A172 (cell line): ENCODE results near the gene TRNP1. TPM values are rescaled to one million over a fixed set of nuclear protein-coding genes. Genes with fewer than 3 reads are reported as not detected.
"Not testable (repeated sequence)": the region's sequence is repeated elsewhere in the genome, so short reads cannot be mapped to it uniquely, and the experiment has no call there.

ENCODE experiments used
- DNase-seq: peaks from one replicate; pipeline ENCODE4 v3.0.0-alpha.2; 2015; ENCODE audit warnings: low spot score
- total RNA-seq: library from RNA; depleted of rRNA; stranded (reverse); fragments of >200 nt; shearing (Covaris generic); gene quantifications from 2 replicates; pipeline ENCODE4 v1.2.3, GENCODE V29; 2014; rRNA removed

Gene TRNP1, protein sequence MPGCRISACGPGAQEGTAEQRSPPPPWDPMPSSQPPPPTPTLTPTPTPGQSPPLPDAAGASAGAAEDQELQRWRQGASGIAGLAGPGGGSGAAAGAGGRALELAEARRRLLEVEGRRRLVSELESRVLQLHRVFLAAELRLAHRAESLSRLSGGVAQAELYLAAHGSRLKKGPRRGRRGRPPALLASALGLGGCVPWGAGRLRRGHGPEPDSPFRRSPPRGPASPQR
- total RNA-seq = 19.3 and 23.9 TPM in 2 replicates

DNA sequence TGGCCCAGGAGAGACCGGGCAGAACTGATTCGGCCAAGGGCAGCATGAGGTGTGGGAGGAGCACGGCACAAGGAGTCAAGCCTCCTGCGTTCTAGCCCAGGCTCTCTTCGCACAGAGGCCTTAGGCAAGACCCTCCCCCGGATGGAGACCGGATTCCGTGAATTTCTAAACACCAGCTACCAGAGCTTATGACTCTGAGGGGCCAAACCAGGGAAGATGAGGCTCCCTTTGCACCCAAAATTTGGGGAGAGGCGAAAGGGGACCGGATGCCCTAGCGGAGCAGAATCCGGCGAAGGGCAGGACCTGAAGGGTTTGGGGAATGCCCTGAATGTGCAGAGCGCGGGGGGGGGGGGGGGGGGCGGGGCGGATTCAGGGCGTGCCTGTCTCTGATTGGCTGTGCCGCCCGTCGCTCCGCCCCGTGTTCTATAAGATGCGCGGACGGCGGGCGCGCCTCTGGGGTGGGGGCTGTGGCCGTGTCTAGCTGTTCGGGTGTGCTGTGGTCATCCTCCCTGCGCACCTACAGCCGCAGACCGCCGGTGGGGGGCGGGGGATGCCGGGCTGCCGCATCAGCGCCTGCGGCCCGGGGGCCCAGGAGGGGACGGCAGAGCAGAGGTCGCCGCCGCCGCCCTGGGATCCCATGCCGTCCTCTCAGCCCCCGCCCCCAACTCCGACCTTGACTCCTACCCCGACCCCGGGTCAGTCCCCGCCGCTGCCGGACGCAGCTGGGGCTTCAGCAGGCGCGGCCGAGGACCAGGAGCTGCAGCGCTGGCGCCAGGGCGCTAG lies at the start of gene TRNP1:
Gene TRNP1, plus strand, starts transcription at position 456 of the 783 bp plus-strand sequence. Its CDS starts 95 bp downstream, at position 551.
- DNase-seq = peak; percentile 66

- DNase-seq = no peak
Measured at GRCh38 chr1:26945138-26945537, 48.4 kb upstream of the TRNP1 start.

DNA sequence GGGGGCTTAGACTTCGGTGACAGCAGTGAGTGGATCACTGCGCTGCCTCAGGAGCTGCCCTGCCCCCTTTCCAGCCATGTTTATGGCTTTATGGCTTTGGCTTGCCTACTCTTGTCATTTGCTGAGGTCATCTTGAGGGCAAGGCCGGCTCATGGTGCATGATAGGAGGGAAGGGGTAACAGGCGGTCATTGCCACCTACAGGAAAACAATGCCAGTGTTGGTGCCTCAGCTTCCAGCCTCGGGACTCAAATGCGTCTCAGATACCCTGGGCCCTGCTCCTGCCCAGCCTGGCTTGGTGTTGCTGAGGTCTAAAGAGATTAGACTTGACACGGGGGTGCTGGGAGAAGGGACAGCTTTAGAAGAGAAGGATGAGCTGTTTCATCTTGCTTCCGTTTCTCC lies 47.8 kb upstream of the TRNP1 start:
- no peak for DNase-seq

DNA sequence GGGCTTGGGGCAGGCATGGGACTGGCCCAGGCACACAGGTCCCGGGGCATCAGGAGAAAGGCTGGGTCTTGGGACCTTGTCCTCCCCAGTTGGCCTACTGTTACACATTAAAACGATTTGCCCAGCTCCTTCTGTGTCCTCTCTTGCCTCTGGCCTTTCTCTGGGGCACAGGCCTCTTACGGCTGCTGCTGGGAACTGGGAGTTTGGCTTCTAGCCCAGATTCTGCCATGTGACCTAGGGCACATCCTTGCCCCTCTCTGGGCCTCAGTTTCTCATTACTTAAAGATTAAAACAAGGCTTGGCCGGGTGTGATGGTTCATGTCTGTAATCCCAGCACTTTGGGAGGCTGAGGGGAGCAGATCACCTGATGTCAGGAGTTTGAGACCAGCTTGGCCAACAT lies 47.2 kb upstream of the TRNP1 start:
- DNase-seq = no peak

GRCh38 chr1:26948725-26949057 lies 44.8 kb upstream of the TRNP1 start:
- not testable (repeated sequence) for DNase-seq

- DNase-seq = no peak
Measured at GRCh38 chr1:26949266-26949925, 44.1 kb upstream of the TRNP1 start.

DNA sequence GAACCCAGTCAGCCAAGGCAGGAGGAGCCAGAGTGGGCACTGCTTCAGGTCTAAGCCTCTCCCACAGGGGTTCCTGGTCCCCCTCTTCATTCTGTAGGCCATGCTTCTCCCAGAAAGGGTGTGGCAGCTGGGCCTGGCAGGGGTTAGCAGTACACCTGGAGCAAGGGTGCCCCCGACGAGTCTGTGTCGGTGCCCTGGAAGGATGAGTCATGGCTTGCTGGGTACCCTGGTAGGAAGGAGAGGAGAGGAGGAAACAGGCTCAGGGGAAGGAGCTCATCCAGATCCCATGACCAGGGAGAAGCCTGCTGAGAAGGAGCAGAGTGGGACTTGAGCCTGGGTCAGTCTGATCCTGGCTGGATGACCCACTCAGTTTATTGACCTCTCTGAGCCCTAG lies 43.6 kb upstream of the TRNP1 start:
- peak; percentile 33 for DNase-seq

GRCh38 chr1:26950602-26951001 lies 42.9 kb upstream of the TRNP1 start:
- no peak for DNase-seq

DNA sequence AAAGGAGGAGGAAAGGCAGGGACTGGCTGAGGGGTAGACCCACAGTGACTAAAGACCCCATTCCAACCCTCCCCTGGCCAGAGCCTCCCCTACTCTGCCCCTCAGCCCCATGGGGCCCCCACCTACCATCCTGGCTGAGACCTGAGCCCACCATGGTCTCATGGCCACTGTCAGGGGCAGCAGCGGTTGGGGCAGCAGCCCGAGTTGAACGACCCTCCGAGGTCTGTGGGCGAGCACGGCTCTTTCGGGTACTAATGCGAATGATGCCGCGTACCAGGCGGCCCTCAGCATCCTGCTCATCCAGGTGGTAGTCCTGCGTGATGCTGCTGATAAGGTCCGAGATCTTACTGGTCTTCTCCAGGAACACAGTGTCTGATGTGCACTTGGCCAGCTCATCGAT lies 42.3 kb upstream of the TRNP1 start:
- no peak for DNase-seq

DNA sequence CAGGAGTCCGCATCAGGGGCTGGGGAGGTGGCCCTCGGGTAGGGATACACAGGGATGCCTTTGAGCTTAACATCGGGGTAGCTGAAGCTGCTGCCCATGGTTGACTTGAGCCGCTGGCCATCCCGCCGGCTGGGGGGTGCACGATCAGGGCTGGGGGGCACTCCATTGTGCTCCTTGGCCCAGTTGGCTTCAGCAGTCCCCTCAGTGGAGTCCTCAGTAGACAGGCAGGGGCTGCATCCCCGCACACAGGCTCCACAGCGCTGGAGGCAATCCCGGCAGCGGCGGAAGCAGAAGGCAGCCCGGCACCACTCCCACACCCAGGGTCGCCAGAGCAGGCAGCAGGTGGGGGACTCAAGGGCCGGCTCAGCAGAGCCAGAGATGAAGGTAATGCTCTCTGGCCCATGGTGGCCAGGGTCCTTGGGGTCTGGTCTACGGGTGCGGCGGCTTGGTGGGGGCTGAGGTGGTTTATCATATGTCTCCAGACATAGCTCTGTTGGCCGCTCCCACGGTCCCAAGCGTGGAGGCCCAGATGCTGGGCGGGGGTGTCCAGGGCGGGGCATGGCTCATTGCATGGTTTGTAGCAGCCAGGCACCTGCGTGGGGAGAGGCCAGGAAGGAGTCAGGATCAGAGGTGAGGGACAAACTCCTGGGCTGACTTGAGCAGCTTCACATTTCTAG lies 41.5 kb upstream of the TRNP1 start:
- DNase-seq = no peak

- DNase-seq = no peak
Measured at GRCh38 chr1:26953374-26953773, 40.1 kb upstream of the TRNP1 start.

DNA sequence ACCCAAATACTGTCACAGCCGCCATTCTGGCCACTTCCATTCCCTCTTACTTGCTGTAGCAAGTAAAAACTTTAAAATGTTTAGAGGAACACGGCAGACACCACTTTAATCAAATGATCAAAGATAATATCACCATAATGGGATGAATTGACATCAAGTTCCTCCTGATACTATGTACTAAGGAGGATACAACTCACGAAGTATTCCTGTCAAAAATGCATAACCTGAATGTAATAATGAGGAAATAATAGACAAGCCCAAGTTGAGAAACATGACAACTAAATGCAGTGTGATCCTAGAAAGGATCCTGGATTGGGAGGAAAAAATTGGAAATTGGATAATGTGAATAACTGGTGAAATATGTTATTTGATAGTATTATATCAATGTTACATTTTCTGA lies 37.2 kb upstream of the TRNP1 start:
- no peak for DNase-seq

- no peak for DNase-seq
Measured at GRCh38 chr1:26957306-26957705, 36.2 kb upstream of the TRNP1 start.

GRCh38 chr1:26959270-26959669 lies 34.2 kb upstream of the TRNP1 start:
- DNase-seq = no peak

DNA sequence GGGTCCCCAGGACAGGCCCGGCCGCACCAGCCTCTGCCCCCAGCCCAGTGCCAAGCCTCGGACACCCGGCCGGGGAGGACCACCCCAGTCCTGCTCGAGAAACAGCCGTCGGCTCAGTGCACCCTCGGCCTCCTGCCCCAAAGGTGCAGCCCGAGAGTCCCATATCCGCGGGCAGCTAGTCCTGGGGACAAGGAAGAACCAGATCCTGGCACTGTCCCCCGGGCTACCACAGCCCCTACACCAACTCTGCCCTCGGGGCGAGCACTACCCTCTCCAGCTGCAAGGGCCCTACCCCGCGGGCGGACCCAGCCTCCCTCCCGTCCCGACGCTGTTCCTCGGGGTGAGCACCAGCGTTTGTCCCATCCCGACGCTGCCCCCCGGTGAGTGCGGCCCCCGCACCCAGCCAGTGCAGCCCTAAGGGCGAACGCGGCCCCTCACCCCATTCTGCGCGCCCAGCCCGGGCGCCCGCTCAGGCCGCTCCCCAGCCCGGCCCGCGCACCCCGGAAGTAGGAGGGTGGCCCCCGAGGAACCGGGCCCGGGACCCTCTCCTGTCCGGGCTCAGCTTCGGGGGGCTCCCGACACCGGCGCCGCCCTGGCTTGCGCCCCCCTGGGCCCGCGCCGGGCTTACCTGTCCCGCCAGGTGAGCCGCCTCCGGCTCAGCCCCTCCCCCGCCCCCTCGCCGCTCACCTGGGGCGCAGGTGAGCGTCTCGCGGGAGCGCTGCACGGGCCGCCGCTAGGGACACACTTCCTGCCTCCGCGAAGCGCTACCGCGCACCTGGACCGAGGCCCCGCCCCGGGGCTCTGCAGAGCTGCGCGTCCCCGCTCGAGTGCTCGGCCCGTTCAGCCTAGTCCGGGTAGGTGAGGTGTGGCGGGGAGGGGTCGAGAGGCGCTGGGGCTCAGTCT lies 33.5 kb upstream of the TRNP1 start, which contains the start of gene KDF1:
Gene KDF1, minus strand, starts transcription at position 747 of the 903 bp plus-strand sequence. CDS start 8,088 bp downstream, outside the sequence.
- DNase-seq = no peak

GRCh38 chr1:26960625-26960966 lies 32.9 kb upstream of the TRNP1 start:
- DNase-seq = no peak

- peak; percentile 40 for DNase-seq
Measured at GRCh38 chr1:26961826-26962225, 31.7 kb upstream of the TRNP1 start.

DNA sequence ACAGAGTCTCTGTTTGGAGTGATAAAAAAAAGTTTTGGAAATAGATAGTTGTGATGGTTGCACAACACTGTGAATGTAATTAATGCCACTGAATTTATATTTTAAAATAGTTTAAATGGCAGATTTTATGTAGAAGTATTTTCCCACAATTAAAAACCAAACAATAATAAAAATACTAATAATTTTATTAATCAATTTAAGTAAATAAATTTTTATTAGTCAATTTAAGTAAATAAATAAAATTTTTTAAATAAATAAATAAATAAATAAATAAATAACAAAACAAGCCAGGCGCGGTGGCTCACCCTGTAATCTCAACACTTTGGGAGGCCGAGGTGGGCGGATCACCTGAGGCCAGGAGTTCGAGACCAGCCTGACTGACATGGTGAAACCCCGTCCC lies 28.3 kb upstream of the TRNP1 start:
- no peak for DNase-seq

GRCh38 chr1:26965628-26966027 lies 27.9 kb upstream of the TRNP1 start:
- no peak for DNase-seq

DNA sequence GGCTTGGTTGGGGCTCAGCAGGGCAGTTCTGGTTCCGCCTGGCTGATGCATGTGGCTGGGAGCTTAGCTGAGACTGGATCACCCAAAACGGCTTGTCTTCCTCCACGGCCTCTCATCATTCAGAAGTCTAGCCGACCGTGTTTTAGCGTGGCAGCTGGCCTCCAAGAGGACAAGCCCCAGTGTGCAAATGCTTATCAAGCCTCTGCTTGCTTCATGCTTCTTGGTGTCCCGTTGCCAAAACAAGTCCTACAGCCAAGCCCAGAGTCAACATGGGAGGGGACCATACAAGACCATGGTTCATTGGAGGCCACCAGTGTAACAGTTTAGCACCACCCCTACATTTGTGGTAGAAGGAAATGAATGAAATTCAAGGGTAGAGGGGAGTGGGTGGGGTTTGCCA lies 22.7 kb upstream of the TRNP1 start:
- DNase-seq = no peak

GRCh38 chr1:26971590-26971989 lies 21.9 kb upstream of the TRNP1 start:
- DNase-seq = no peak
